IMR-90 (cell line): ENCODE data around the gene NRF1.

Source experiments
- CTCF ChIP-seq: conservative IDR thresholded peaks from 2 replicates; pipeline ENCODE4 v1.5.1; 2012; ENCODE audit warnings: mild to moderate bottlenecking, low read depth, low read length, improper control_type of control experiment
- RCOR1 ChIP-seq: IDR thresholded peaks from 2 replicates; pipeline ENCODE4 v1.6.1; 2012; ENCODE audit warnings: mild to moderate bottlenecking, low read length, improper control_type of control experiment; ENCODE audit not compliant: insufficient replicate concordance
- TF ChIP-seq, protein P1 (sequence below): fragments of 150-350 bp; IDR thresholded peaks from 2 replicates; pipeline ENCODE4 v1.6.1; 2017; ENCODE audit warnings: mild to moderate bottlenecking, antibody characterized with exemption, low read length, low read depth

DNA sequence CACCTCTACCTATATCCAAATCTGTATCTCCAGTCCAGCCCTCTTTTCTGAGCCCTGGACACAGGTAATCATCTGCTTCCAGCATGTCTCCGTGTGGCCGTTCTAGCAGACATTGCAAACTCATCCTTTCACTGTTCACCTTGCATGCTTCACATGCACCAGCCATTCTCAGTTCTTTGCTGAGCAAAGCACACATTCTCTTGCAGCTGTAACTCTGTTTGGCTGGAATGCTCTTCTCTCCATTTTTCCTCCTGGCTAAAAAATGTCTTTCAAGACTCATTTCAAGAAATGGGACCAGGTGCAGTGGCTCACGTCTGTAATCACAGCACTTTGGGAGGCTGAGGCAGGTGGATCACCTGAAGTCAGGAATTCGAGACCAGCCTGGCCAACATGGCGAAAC, 40.3 kb upstream of the NRF1 start:
- TF ChIP-seq CTCF (no peak), RCOR1 (no peak)
- TF ChIP-seq, protein P1, sequence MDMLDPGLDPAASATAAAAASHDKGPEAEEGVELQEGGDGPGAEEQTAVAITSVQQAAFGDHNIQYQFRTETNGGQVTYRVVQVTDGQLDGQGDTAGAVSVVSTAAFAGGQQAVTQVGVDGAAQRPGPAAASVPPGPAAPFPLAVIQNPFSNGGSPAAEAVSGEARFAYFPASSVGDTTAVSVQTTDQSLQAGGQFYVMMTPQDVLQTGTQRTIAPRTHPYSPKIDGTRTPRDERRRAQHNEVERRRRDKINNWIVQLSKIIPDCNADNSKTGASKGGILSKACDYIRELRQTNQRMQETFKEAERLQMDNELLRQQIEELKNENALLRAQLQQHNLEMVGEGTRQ = no peak
